Medulla oblongata (tissue), 1 donor: Measurements from ENCODE around the gene SNX25.
"Not testable (repeated sequence)": the region's sequence is repeated elsewhere in the genome, so short reads cannot be mapped to it uniquely, and the experiment has no call there.

Source experiments
- DNase-seq: peaks from one replicate; pipeline ENCODE4 v3.0.0-alpha.2; 2015; ENCODE audit errors: extremely low spot score

SNX25 gene

GRCh38 chr4:185304944-185305690 is 95.7 kb downstream of the SNX25 start:
- peak; percentile 57 for DNase-seq

DNA sequence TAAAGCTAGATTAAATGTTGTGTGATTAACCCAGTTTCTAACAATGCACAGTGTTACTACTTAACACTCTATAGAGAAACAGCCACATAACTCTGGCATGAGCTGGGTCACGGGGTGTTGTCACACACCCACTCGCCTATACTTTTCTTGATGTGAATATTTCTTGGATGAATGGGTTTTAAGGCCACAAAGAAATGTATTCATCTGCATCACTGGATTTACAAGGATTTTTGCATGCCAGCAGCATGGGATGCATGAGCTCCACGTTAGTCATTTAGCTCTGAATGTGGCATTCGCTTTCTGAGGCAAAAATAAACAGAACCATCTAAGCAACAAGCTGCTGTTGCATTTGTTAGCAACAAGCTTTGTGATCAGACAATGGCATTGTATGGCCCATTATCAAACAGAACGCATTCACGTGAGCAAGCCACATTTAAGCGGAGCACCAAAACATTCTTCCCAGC is 96.6 kb downstream of the SNX25 start:
- DNase-seq = peak; percentile 74

DNA sequence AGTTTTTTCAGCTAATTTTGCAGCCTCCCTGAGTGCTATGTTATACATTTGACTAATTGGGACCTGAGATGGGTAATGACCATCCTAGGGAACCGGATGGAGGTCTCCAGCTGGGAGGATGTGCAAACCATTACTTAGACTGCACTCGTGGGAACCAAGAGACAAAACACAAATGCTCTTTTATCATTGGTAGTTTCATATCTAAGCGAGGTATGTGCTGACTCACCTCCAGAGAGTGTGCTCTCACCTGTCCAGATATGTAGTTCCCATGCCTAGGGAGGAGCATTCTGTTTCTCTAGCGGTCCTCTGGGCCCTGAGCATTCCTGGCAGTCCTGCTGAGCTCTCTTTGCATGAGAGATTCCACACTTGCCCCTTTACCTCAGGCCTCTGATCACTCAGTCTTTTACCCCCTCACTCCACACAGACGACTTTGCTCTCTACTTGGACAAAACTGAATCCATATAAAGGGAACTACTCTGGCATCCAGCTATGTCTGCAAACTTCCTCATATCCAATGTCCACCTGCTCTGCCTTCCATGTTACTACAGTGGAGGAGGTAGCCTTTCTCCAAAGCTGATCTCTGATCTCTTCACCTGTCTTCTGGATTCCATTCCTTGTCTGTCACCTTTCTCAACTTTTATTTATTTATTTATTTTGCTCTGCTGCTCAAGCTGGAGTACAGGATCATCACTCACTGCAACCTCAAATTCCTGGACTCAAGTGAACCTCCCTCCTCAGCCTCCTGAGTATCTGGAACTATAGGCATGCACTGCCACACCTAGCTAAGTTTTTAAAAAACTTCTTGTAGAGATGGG is 97.9 kb downstream of the SNX25 start:
- no peak for DNase-seq

DNA sequence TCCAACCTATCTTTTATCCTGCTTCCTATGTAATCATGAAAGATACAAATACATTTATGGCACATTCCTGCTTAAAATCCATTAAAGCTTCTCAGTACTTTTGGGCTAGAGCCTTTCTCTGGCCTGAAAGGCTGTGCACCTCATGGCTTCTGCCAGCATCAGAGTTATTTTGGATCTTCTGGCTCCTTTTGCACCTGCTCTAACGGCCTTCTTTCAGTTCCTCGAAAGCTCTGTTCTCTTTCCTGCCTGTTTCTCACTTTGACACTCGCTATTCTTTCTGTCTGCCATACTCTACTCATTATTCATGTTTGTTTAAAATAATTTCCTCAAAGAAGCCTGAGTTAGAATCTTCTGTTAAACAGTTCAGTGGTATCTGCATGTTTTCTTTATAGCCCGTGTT is 100.4 kb downstream of the SNX25 start:
- DNase-seq = no peak

DNA sequence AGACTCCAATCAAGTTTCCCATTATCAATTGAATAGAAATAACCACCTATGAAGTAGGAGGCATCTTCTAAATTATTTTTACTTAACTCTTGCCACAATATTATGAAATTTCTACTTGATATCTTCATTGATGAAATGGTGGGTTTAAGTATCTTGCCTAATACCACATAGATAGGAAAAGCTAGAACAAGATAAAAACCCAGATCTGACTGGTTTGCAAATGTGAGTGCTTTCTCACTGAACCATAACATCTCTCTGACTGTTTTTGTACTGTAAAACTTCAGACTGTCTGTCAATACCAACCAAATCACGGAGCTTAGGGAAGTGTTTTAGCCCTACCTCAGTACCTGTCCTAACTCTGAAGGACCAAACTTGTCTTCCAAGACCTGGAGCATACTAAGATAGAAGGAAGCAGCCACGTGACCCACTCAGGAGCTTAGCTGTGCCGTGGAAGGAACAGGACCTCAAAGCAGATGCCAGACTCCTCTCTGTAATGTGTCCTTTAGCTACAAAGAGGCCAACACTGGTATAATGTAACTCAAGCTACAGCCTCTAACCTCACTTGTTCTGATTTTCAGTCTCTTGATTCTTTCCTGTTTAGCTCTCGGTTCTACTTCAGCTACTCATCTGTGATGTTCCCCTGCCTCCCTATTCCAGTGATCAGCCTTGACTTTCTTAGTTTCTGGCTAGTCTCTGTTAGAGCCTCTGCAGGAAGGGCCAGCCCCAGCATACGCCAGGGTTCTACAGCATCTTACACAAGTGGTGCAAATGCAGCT is 101.9 kb downstream of the SNX25 start:
- no peak for DNase-seq

GRCh38 chr4:185312699-185313098 is 103.3 kb downstream of the SNX25 start:
- DNase-seq = no peak

DNA sequence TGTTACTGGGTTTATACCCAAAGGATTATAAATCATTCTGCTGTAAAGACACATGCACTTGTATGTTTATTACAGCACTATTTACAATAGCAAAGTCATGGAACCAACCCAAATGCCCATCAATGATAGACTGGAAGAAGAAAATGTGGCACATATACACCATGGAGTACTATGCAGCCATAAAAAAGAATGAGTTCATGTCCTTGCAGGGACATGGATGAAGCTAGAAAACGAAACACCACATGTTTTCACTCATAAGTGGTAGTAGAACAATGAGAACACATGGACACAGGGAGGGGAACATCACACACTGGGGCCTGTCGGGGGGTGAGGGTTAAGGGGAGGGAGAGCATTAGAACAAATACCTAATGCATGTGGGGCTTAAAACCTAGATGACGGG is 108.1 kb downstream of the SNX25 start:
- not testable (repeated sequence) for DNase-seq

GRCh38 chr4:185317880-185318279 is 108.5 kb downstream of the SNX25 start:
- no peak for DNase-seq

- no peak for DNase-seq
Observed at GRCh38 chr4:185318679-185319078, 109.3 kb downstream of the SNX25 start.

DNA sequence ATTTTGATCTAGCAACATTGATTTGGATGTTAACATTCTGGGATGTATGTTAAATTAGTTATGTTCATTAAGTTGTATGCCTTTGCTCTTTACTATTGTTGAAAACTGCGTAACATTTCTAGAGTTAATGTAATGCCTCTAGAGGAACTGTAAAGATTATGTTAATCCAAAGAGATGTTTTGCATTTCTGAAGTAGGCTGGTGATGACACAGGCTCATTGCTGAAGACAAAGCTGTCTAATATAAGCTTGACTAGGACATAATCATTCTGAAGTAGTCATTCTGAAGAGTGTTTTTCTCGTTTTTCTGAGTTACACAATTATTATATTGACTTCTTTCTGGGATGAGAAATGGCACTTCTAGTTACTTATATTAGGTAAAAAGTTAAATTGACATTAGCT is 113.4 kb downstream of the SNX25 start:
- DNase-seq = no peak

DNA sequence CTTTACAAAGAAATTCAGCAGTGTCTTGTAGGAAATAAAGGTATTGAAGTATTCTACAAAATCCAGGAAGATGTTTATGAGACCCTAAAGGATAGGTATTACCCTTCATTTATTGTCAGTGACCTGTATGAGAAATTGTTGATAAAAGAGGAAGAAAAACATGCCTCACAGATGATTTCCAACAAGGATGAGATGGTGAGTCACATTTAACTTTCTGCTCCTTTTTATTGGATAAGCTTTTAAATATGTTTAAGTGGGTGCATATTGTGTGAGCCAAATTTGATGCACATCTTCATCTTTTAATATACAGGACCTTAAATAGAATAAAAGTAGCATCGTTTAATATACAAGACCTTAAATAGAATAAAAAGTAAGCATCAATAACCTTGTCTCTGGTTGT is 114.2 kb downstream of the SNX25 start:
- DNase-seq = no peak

GRCh38 chr4:185324361-185324760 is 115.0 kb downstream of the SNX25 start:
- not testable (repeated sequence) for DNase-seq

DNA sequence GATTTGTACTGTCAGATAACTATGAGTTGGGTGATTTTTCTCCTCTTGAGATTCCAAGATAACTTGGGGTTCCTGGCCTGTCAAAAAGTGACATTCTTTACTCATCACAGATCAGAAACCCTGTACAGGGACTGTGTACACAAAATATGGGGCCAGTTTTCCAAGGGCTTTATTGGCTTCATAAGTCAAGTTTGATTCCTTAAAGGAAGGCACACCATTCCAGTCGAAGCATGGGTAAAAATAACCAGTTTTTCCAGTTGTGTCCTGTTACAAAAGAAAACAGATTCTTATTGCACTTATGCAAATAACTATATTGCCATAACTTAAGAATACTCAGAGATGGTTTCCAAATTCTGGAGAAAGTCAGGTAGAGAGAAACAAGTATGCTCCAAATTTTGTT is 116.3 kb downstream of the SNX25 start:
- DNase-seq = not testable (repeated sequence)

- no peak for DNase-seq
Observed at GRCh38 chr4:185328586-185328985, 119.2 kb downstream of the SNX25 start.

GRCh38 chr4:185329879-185330510 is 120.6 kb downstream of the SNX25 start:
- DNase-seq = not testable (repeated sequence)

DNA sequence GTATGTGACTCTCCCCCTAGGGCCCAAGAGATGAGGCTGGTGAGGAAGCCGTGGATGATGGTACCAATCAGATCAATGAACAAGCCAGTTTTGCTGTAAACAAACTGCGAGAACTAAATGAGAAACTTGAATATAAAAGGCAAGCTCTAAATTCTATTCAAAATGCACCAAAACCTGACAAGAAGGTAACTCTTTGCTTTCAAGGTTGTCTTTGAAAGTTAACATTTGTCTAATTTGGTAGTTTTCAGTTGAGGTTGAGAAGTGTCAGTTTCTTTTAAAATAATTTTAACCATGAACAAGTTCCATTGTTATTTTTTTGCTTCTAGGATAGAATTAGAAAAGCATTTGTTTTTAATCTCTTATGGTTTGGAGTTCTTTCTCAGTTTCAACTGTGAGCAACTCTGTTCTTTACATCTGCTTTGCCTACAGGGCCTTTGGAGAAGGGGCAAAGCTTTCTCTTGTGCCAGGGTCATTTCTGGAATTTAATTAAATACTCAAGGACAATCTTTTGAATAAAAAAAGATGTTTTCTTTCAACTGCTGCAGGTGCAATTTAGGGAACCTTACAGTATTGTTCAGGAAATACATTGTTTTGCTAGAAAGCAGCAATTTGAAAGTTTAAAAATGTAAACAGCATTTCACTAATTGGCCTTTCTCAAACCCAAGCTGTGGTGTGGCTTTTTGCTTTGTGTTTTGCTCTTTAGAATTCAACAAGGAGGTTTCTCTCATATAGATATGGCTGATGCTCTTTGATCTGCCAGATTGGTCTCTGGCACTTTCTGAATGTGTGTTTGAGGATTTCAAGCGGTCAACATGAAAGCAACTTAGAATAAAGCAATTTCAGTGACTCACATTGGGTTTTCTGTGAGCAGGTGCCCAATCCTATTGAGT is 123.4 kb downstream of the SNX25 start:
- no peak for DNase-seq

DNA sequence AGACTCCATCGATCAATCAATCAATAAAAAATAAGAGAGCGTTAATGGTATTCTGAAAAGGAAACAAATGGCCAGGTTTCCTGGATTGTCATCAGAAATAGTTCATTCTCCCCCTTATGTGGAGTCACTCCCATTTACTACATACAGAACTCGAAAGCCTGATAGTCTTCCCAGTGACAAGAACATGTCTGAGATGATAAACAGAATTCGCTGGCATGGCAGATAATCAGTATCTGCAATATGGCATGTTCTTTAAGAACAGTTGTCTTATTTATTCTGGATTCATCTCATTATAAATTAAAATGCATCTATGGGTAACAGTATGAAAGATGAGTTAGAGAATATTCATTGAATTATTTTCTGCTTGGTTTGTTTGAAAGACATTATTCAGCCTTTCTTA is 124.9 kb downstream of the SNX25 start:
- no peak for DNase-seq

GRCh38 chr4:185335579-185335978 is 126.2 kb downstream of the SNX25 start:
- no peak for DNase-seq

GRCh38 chr4:185339941-185340340 is 130.5 kb downstream of the SNX25 start:
- no peak for DNase-seq

DNA sequence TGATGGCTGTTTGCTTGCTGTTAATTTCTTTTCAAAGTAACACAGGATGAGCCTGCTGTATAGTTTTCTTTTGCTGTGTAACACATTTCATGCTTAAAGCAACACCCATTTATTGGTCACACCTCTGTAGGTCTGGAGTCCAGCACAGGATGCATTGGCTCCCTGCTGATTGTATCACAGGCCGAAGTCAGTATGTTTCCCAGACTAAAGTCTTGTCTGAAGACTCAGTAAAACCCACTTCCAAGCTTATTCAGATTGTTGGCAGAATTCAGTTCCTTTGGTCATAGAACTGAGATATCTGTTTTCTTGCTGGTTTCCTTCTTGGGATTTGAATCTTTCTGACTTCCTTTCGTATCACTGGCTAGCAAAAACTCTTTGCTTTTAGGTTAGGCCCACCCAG is 132.0 kb downstream of the SNX25 start:
- DNase-seq = no peak

DNA sequence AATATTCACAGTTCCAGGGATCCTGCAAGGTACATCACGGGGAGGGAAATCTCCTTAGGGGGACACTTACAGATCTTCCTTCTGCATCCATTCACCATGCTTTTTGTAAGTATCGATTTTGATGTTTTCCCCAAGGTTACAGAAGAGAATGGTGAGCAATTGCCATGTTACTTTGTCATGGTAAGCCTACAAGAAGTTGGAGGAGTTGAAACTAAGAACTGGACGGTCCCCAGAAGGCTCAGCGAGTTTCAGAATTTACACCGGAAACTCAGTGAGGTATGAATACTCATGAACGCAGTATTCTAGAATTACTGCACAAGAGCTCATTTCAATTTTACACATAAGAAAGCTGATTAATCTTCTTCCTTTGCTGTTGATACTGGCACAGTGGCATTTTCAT is 132.4 kb downstream of the SNX25 start:
- DNase-seq = no peak
